GM12878 (cell line): ENCODE measurements around the gene CSTA.

Source experiments
- CTCF ChIP-seq, 3 experiments: IDR thresholded peaks in 2 of 3; conservative IDR thresholded peaks in 1 of 3; 2 replicates each; pipeline ENCODE4 v1.5.1; 2011; ENCODE audit warnings: low read depth in 3 of 3, low read length in 3 of 3, mild to moderate bottlenecking in 3 of 3, control low read depth in 2 of 3, moderate library complexity in 2 of 3, inconsistent platforms in 1 of 3, mixed read lengths in 1 of 3; ENCODE audit not compliant: control insufficient read depth in 2 of 3, insufficient read depth in 1 of 3; ENCODE audit errors: extremely low read depth in 1 of 3
- DPF2 ChIP-seq: fragments of 450-650 bp; IDR thresholded peaks from 2 replicates; pipeline ENCODE4 v1.6.1; 2017; ENCODE audit warnings: mild to moderate bottlenecking
- IRF5 ChIP-seq: fragments of 450-650 bp; IDR thresholded peaks from 2 replicates; pipeline ENCODE4 v1.6.1; 2017; ENCODE audit warnings: borderline replicate concordance
- NRF1 ChIP-seq: conservative IDR thresholded peaks from 2 replicates; pipeline ENCODE4 v1.6.1; 2011; ENCODE audit warnings: mild to moderate bottlenecking, low read depth, low read length, improper control_type of control experiment
- POLR2A ChIP-seq: IDR thresholded peaks from 2 replicates; pipeline ENCODE4 v1.6.1; 2011; ENCODE audit warnings: low read depth, mild to moderate bottlenecking, low read length
- SMARCA5 ChIP-seq: fragments of 450-650 bp; IDR thresholded peaks from 2 replicates; pipeline ENCODE4 v1.6.1; 2017; ENCODE audit warnings: mild to moderate bottlenecking
- SP1 ChIP-seq: IDR thresholded peaks from one replicate; pipeline ENCODE4 v1.6.1; 2011; ENCODE audit warnings: low read depth, low read length
- TARDBP ChIP-seq: IDR thresholded peaks from 2 replicates; pipeline ENCODE4 v1.6.1; 2016; ENCODE audit warnings: borderline replicate concordance
- YY1 ChIP-seq: IDR thresholded peaks from 2 replicates; pipeline ENCODE4 v1.6.1; 2011; ENCODE audit warnings: low read depth, mild to moderate bottlenecking, low read length
- ZBED1 ChIP-seq: IDR thresholded peaks from 2 replicates; pipeline ENCODE4 v1.6.1; 2016; ENCODE audit warnings: borderline replicate concordance
- ZBTB11 ChIP-seq: fragments of 450-650 bp; formaldehyde crosslinking; IDR thresholded peaks from 2 replicates; pipeline ENCODE4 v1.5.0; 2022; ENCODE audit warnings: mild to moderate bottlenecking, missing genetic modification characterization
- ZNF687 ChIP-seq: fragments of 450-650 bp; IDR thresholded peaks from 2 replicates; pipeline ENCODE4 v1.6.1; 2017; ENCODE audit warnings: mild to moderate bottlenecking, moderate library complexity

- TF ChIP-seq TARDBP = no peak
- TF ChIP-seq CTCF (IDR thresholded peaks at IDR 0.05 in 2 of 3, conservative IDR thresholded peaks at IDR 0.05 in 1 of 3; ENCODE audit: control insufficient read depth in 2 of 3, extremely low read depth in 1 of 3, insufficient read depth in 1 of 3, low read depth in 3 of 3, low read length in 3 of 3) = no peak
- no peak for TF ChIP-seq YY1
- no peak for TF ChIP-seq POLR2A
- TF ChIP-seq SP1 = no peak
- TF ChIP-seq IRF5 = no peak
- no peak for TF ChIP-seq ZBED1
- TF ChIP-seq NRF1 = no peak
- TF ChIP-seq DPF2 = no peak
- TF ChIP-seq ZNF687 = no peak
- TF ChIP-seq ZBTB11 (CRISPR knock-in tag) = no peak
- TF ChIP-seq SMARCA5 = no peak
Measured at GRCh38 chr3:122364490-122364889, 39.4 kb downstream of the CSTA start.
